Measurements from ENCODE around the gene RAB4B. TPM values are rescaled to one million over a fixed set of nuclear protein-coding genes. Genes with fewer than 3 reads are reported as not detected.
"Not testable (repeated sequence)": the region's sequence is repeated elsewhere in the genome, so short reads cannot be mapped to it uniquely, and the experiment has no call there.

The RAB4B gene
- polyA plus RNA-seq, 1 donor: 11.1 TPM

- peak; percentile 97 for DNase-seq
These were observed 27.0 kb upstream of the RAB4B start, which contains the start of gene SNRPA for GRCh38 chr19:40750874-40751537. Gene SNRPA (plus strand): TSS chr19:40751203. CDS start chr19:40751409, 206 bp downstream.

GRCh38 chr19:40752257-40752781, 25.7 kb upstream of the RAB4B start:
- no peak for DNase-seq

GRCh38 chr19:40754611-40755247, 23.3 kb upstream of the RAB4B start:
- no peak for DNase-seq

- DNase-seq: no peak
These were observed 22.8 kb upstream of the RAB4B start for GRCh38 chr19:40755248-40755624.

- no peak for DNase-seq
These were observed 22.3 kb upstream of the RAB4B start for GRCh38 chr19:40755791-40756190.

GRCh38 chr19:40756502-40757110, 21.4 kb upstream of the RAB4B start:
- DNase-seq: no peak

GRCh38 chr19:40758491-40758890, 19.6 kb upstream of the RAB4B start:
- DNase-seq: no peak

GRCh38 chr19:40759352-40759751, 18.7 kb upstream of the RAB4B start:
- no peak for DNase-seq

GRCh38 chr19:40762754-40763470, 15.1 kb upstream of the RAB4B start:
- DNase-seq: no peak

GRCh38 chr19:40763526-40763925, 14.5 kb upstream of the RAB4B start:
- DNase-seq: no peak

- DNase-seq: no peak
These were observed 14.1 kb upstream of the RAB4B start for GRCh38 chr19:40763963-40764362.

- not testable (repeated sequence) for DNase-seq
These were observed 11.7 kb upstream of the RAB4B start for GRCh38 chr19:40766385-40766784.

GRCh38 chr19:40768869-40769268, 9.2 kb upstream of the RAB4B start:
- no peak for DNase-seq

- not testable (repeated sequence) for DNase-seq
These were observed 6.8 kb upstream of the RAB4B start for GRCh38 chr19:40771101-40771862.

GRCh38 chr19:40774916-40775631, 3.0 kb upstream of the RAB4B start, which contains the start of gene MIA:
Gene MIA (plus strand): TSS chr19:40775521. CDS start chr19:40775543, 22 bp downstream.
- no peak for DNase-seq

GRCh38 chr19:40775632-40776022, 2.4 kb upstream of the RAB4B start:
- no peak for DNase-seq

- DNase-seq: no peak
These were observed 1.7 kb upstream of the RAB4B start for GRCh38 chr19:40776364-40776763.

- peak; percentile 93 for DNase-seq
These were observed 959 bp upstream of the RAB4B start for GRCh38 chr19:40776932-40777644.

- DNase-seq: no peak
These were observed 456 bp upstream of the RAB4B start for GRCh38 chr19:40777645-40777936.

GRCh38 chr19:40778706-40779284, 748 bp downstream of the RAB4B start:
- DNase-seq: no peak

GRCh38 chr19:40780582-40780981, 2.5 kb downstream of the RAB4B start:
- no peak for DNase-seq

Measured in hindlimb muscle (tissue), 1 donor.